ENCODE results near the gene DHX35.

The DHX35 gene

DNA sequence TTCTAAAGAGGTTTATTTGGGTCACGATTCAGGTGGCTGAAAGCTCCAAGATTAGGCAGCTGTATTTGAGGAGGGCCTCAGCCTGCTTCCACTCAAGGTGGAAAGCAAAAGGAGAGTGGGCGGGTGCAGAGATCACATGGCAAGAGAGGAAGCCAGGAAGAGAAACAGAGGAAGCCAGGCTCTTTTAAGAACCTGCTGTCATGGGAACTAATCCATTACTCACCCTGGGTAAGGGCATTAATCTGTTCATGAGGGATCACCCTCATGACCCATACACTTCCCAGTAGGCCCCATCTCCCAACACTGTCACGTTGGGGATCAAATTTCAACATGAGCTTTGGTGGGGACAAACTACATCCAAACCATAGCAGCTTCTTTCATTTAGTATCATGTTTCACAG lies 53.9 kb downstream of the DHX35 start (continued):
- TF ChIP-seq ARNTL (CRISPR knock-in tag; IDR thresholded peaks at IDR 0.05; ENCODE audit: borderline replicate concordance, low read depth) (no peak), OSR1 (CRISPR knock-in tag; IDR thresholded peaks at IDR 0.05) (no peak), CSDC2 (CRISPR knock-in tag; IDR thresholded peaks at IDR 0.05) (no peak), ZNF565 (CRISPR knock-in tag; conservative IDR thresholded peaks at IDR 0.05; ENCODE audit: low read depth) (no peak), ZFP30 (CRISPR knock-in tag; IDR thresholded peaks at IDR 0.05) (no peak), BACH2 (CRISPR knock-in tag; IDR thresholded peaks at IDR 0.05; ENCODE audit: borderline replicate concordance) (no peak), SNAI2 (CRISPR knock-in tag; IDR thresholded peaks at IDR 0.05) (no peak), ZFP3 (CRISPR knock-in tag; IDR thresholded peaks at IDR 0.05) (no peak), ZC3H10 (CRISPR knock-in tag; IDR thresholded peaks at IDR 0.05) (no peak), TOX (CRISPR knock-in tag; IDR thresholded peaks at IDR 0.05; ENCODE audit: borderline replicate concordance) (no peak)
- TF ChIP-seq, protein P1, sequence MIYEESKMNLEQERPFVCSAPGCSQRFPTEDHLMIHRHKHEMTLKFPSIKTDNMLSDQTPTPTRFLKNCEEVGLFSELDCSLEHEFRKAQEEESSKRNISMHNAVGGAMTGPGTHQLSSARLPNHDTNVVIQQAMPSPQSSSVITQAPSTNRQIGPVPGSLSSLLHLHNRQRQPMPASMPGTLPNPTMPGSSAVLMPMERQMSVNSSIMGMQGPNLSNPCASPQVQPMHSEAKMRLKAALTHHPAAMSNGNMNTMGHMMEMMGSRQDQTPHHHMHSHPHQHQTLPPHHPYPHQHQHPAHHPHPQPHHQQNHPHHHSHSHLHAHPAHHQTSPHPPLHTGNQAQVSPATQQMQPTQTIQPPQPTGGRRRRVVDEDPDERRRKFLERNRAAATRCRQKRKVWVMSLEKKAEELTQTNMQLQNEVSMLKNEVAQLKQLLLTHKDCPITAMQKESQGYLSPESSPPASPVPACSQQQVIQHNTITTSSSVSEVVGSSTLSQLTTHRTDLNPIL (CRISPR knock-in tag; IDR thresholded peaks at IDR 0.05; ENCODE audit: low read depth), result no peak
- TF ChIP-seq, protein P2, sequence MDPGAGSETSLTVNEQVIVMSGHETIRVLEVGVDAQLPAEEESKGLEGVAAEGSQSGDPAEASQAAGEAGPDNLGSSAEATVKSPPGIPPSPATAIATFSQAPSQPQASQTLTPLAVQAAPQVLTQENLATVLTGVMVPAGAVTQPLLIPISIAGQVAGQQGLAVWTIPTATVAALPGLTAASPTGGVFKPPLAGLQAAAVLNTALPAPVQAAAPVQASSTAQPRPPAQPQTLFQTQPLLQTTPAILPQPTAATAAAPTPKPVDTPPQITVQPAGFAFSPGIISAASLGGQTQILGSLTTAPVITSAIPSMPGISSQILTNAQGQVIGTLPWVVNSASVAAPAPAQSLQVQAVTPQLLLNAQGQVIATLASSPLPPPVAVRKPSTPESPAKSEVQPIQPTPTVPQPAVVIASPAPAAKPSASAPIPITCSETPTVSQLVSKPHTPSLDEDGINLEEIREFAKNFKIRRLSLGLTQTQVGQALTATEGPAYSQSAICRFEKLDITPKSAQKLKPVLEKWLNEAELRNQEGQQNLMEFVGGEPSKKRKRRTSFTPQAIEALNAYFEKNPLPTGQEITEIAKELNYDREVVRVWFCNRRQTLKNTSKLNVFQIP (CRISPR knock-in tag; IDR thresholded peaks at IDR 0.05; ENCODE audit: borderline replicate concordance, low read depth), result no peak

DNA sequence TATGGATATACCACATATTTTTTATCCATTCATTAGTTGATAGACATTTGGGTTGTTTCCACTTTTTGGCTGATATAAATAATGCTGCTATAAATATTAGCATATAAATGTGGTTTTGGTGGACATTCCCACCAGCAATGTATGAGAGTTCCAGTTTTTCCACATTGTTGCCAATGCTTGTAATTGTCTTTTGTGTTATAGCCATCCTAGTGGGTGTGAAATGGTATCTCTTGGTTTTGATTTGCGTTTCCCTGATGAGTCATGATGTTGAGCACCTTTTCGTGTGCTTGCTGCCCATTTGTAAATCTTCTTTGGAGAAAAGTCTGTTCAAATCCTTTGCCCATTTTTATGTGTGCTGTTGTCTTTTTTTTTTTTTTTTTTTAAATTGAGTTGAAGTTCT lies 54.4 kb downstream of the DHX35 start:
- TF ChIP-seq ISL1 (CRISPR knock-in tag; IDR thresholded peaks at IDR 0.05) (no peak), ZNF8 (CRISPR knock-in tag; IDR thresholded peaks at IDR 0.05) (peak; percentile 59; the same call in 1 of the 2 replicates)
- no peak for ATAC-seq

DNA sequence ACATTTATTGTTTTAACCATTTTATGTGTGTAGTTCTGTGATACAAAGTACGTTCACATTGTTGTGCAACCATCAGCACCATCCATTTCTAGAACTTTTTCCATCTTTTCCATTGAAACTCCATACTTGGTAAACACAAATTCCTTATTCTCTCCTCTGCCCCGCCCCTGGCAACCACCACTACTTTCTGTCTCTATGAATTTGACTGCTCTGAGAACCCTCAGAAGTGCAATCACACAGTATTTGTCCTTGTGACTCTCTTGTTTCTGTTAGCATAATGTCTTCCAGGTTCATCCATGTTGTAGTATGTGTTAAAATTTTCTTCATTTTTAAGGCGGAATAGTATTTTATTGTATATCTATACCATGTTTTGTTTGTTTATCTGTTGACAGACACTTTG lies 56.9 kb downstream of the DHX35 start:
- ATAC-seq, result no peak
- TF ChIP-seq ZC3H10 (CRISPR knock-in tag; IDR thresholded peaks at IDR 0.05) (no peak), ZNF8 (CRISPR knock-in tag; IDR thresholded peaks at IDR 0.05) (no peak), ISL1 (CRISPR knock-in tag; IDR thresholded peaks at IDR 0.05) (no peak), BACH2 (CRISPR knock-in tag; IDR thresholded peaks at IDR 0.05; ENCODE audit: borderline replicate concordance) (no peak), ZFP3 (CRISPR knock-in tag; IDR thresholded peaks at IDR 0.05) (no peak), ZNF565 (CRISPR knock-in tag; conservative IDR thresholded peaks at IDR 0.05; ENCODE audit: low read depth) (no peak), ESRRG (CRISPR knock-in tag; IDR thresholded peaks at IDR 0.05) (no peak), ZFP30 (CRISPR knock-in tag; IDR thresholded peaks at IDR 0.05) (no peak), PPARA (CRISPR knock-in tag; IDR thresholded peaks at IDR 0.05; ENCODE audit: borderline replicate concordance) (no peak), TCF4 (CRISPR knock-in tag; IDR thresholded peaks at IDR 0.05; ENCODE audit: borderline replicate concordance) (no peak), ZNF70 (CRISPR knock-in tag; IDR thresholded peaks at IDR 0.05) (no peak)
- TF ChIP-seq, protein P1 (CRISPR knock-in tag; IDR thresholded peaks at IDR 0.05; ENCODE audit: low read depth), result no peak
- TF ChIP-seq, protein P2 (CRISPR knock-in tag; IDR thresholded peaks at IDR 0.05; ENCODE audit: borderline replicate concordance, low read depth), result no peak

DNA sequence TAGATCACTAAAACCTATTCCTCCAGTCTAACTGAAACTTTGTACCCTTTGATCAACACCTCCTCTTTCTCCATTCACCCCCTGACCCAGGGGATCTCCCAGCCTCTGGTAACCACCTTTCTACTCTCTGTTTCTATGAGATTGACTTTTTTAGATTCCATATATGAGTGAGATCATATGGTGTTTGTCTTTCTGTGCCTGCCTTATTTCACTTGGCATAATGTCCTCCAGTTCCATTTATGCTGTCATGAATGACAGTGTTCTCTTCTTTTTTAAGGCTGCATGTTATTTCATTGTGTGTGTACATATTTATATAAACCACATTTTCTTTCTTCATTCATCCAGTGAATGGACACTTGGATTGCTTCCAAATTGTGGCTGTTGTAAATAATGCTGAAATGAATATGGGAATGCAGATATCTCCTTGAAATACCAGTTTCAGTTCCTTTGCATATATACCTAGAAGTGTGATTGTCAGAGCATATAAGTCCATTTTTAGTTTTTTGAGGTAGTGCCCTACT lies 57.7 kb downstream of the DHX35 start:
- no peak for ATAC-seq
- no peak for TF ChIP-seq OSR1 (CRISPR knock-in tag; IDR thresholded peaks at IDR 0.05)
- TF ChIP-seq CSDC2 (CRISPR knock-in tag; IDR thresholded peaks at IDR 0.05), result no peak
- TF ChIP-seq ZFP3 (CRISPR knock-in tag; IDR thresholded peaks at IDR 0.05), result no peak
- TF ChIP-seq RARB (CRISPR knock-in tag; IDR thresholded peaks at IDR 0.05), result no peak
- no peak for TF ChIP-seq ZFP30 (CRISPR knock-in tag; IDR thresholded peaks at IDR 0.05)
- no peak for TF ChIP-seq ESRRG (CRISPR knock-in tag; IDR thresholded peaks at IDR 0.05)
- TF ChIP-seq, protein P3, sequence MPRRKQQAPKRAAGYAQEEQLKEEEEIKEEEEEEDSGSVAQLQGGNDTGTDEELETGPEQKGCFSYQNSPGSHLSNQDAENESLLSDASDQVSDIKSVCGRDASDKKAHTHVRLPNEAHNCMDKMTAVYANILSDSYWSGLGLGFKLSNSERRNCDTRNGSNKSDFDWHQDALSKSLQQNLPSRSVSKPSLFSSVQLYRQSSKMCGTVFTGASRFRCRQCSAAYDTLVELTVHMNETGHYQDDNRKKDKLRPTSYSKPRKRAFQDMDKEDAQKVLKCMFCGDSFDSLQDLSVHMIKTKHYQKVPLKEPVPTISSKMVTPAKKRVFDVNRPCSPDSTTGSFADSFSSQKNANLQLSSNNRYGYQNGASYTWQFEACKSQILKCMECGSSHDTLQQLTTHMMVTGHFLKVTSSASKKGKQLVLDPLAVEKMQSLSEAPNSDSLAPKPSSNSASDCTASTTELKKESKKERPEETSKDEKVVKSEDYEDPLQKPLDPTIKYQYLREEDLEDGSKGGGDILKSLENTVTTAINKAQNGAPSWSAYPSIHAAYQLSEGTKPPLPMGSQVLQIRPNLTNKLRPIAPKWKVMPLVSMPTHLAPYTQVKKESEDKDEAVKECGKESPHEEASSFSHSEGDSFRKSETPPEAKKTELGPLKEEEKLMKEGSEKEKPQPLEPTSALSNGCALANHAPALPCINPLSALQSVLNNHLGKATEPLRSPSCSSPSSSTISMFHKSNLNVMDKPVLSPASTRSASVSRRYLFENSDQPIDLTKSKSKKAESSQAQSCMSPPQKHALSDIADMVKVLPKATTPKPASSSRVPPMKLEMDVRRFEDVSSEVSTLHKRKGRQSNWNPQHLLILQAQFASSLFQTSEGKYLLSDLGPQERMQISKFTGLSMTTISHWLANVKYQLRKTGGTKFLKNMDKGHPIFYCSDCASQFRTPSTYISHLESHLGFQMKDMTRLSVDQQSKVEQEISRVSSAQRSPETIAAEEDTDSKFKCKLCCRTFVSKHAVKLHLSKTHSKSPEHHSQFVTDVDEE (CRISPR knock-in tag; IDR thresholded peaks at IDR 0.05), result no peak
- TF ChIP-seq GLIS3 (CRISPR knock-in tag; IDR thresholded peaks at IDR 0.05), result no peak
- no peak for TF ChIP-seq ZC3H10 (CRISPR knock-in tag; IDR thresholded peaks at IDR 0.05)
- no peak for TF ChIP-seq ZNF8 (CRISPR knock-in tag; IDR thresholded peaks at IDR 0.05)
- no peak for TF ChIP-seq ARNTL (CRISPR knock-in tag; IDR thresholded peaks at IDR 0.05; ENCODE audit: borderline replicate concordance, low read depth)
- no peak for TF ChIP-seq BACH2 (CRISPR knock-in tag; IDR thresholded peaks at IDR 0.05; ENCODE audit: borderline replicate concordance)
- TF ChIP-seq, protein P4, sequence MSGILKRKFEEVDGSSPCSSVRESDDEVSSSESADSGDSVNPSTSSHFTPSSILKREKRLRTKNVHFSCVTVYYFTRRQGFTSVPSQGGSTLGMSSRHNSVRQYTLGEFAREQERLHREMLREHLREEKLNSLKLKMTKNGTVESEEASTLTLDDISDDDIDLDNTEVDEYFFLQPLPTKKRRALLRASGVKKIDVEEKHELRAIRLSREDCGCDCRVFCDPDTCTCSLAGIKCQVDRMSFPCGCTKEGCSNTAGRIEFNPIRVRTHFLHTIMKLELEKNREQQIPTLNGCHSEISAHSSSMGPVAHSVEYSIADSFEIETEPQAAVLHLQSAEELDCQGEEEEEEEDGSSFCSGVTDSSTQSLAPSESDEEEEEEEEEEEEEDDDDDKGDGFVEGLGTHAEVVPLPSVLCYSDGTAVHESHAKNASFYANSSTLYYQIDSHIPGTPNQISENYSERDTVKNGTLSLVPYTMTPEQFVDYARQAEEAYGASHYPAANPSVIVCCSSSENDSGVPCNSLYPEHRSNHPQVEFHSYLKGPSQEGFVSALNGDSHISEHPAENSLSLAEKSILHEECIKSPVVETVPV (CRISPR knock-in tag; IDR thresholded peaks at IDR 0.05), result no peak
- TF ChIP-seq ZNF70 (CRISPR knock-in tag; IDR thresholded peaks at IDR 0.05), result no peak
- TF ChIP-seq, protein P1 (CRISPR knock-in tag; IDR thresholded peaks at IDR 0.05; ENCODE audit: low read depth), result no peak
